Measurements from ENCODE around the gene PPP3CA. TPM values are rescaled to one million over a fixed set of nuclear protein-coding genes. Genes with fewer than 3 reads are reported as not detected.

Gene PPP3CA
- total RNA-seq, 6 experiments from 2014 or later, result 12.1 to 14.5 (median 13.1) TPM

DNA sequence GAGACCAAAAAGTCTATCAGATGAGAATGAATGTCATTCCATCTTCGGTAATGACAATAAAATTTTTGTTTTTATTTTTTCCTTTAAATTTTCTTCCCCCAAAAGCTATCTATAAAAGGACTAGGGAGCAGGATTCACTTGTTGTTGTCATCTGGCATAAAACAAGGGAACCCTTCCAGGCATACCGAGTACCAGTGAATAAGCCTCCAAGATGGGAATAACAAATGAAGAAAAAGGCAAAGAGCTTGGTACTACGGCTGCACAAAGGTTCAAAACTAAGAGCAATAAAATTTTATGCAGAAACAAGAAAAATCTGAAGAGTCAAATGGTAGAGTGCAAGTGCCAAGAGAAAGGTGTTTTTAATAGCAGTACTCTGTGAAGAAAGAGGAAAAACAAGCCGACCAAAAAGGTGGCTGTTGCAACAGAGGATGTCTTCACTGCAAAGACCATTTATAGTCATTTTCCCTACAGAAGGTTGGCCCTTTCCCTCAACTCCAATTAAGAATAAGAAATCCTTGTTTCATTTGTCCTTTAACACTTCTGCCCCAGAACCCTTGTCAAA, 25.8 kb downstream of the PPP3CA start:
- Histone ChIP-seq H3K36me3 (no peaks in the 10 kb centered on the region), H3K4me3 (no peak overlapping the region), H3K27ac (no peak overlapping the region), H3K9me3 (no peaks in the 10 kb centered on the region), H3K4me1 (peaks cover 0 to 9% (median 3%) of the 10 kb centered on the region in 4 donors), H3K27me3 (no peaks in the 10 kb centered on the region)
- peak in 1 of 4 donors; percentile 32 for ATAC-seq
- no peak for DNase-seq
- TF ChIP-seq, protein P1, sequence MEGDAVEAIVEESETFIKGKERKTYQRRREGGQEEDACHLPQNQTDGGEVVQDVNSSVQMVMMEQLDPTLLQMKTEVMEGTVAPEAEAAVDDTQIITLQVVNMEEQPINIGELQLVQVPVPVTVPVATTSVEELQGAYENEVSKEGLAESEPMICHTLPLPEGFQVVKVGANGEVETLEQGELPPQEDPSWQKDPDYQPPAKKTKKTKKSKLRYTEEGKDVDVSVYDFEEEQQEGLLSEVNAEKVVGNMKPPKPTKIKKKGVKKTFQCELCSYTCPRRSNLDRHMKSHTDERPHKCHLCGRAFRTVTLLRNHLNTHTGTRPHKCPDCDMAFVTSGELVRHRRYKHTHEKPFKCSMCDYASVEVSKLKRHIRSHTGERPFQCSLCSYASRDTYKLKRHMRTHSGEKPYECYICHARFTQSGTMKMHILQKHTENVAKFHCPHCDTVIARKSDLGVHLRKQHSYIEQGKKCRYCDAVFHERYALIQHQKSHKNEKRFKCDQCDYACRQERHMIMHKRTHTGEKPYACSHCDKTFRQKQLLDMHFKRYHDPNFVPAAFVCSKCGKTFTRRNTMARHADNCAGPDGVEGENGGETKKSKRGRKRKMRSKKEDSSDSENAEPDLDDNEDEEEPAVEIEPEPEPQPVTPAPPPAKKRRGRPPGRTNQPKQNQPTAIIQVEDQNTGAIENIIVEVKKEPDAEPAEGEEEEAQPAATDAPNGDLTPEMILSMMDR (IDR thresholded peaks at IDR 0.05), result no peak
- TF ChIP-seq POLR2A (IDR thresholded peaks at IDR 0.05), result no peak
- WGBS (ENCODE audit: insufficient coverage, low coverage, low lambda C conversion rate, missing lambda C conversion rate), result 70% methylated on average over 4 of the region's 4 CpGs
- intact Hi-C loops (cut with DNase I), result no loop called here

DNA sequence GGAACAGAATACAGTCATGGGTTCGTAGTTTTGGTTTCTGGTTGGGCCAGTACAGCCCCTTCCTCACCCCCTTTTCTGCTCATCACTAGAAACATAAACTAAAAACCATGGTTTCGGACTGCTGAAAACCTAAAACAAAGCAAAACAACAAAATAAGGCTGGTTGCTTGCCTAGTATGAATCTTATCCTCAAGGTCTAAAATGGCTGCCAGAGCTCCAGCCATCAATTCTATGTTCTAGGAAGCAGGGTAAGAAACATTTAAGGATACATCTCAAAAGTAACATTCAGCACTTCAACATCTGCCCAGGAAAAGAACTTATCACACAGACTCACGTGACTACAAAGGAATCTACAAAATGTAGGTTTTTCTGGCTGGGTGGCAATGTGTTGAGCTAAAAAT, 31.5 kb downstream of the PPP3CA start:
- TF ChIP-seq, protein P1 (IDR thresholded peaks at IDR 0.05), result no peak
- TF ChIP-seq POLR2A (IDR thresholded peaks at IDR 0.05), result no peak
- Histone ChIP-seq H3K4me3 (no peak overlapping the region), H3K27ac (no peak overlapping the region), H3K36me3 (no peaks in the 10 kb centered on the region), H3K9me3 (no peaks in the 10 kb centered on the region), H3K4me1 (peaks cover 0 to 4% (median 2%) of the 10 kb centered on the region in 4 donors), H3K27me3 (no peaks in the 10 kb centered on the region)
- WGBS (ENCODE audit: insufficient coverage, low coverage, low lambda C conversion rate, missing lambda C conversion rate), result 77% methylated on average over 1 of the region's 3 CpGs
- no peak for DNase-seq
- ATAC-seq, result no peak
- intact Hi-C loops (cut with DNase I), result no loop called here

DNA sequence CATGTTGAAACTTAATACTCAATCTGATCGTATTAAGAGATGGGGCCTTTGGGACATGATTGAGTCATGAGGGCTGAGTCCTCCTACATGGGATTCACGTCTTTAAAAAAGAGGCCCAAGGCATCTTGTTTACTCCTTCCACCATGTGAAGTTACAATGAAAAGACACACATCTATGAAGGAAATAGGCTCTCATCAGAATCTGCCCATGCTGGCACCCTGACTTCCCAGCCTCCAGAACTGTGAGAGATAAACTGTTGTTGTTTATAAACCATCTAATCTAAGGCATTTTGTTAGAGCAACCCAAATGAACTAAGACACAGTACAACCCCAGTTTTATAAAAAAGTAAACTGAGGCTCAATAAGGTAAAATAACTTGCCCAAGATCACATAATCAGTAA, 32.3 kb downstream of the PPP3CA start:
- DNase-seq (no peak), ATAC-seq (no peak)
- no peak for TF ChIP-seq POLR2A (IDR thresholded peaks at IDR 0.05)
- TF ChIP-seq, protein P1 (IDR thresholded peaks at IDR 0.05), result no peak
- Histone ChIP-seq H3K9me3 (no peaks in the 10 kb centered on the region), H3K27ac (no peak overlapping the region), H3K27me3 (no peaks in the 10 kb centered on the region), H3K4me1 (no peaks in the 10 kb centered on the region), H3K36me3 (no peaks in the 10 kb centered on the region), H3K4me3 (no peak overlapping the region)
- WGBS (ENCODE audit: insufficient coverage, low coverage, low lambda C conversion rate, missing lambda C conversion rate), result 84% methylated on average over 2 of the region's 2 CpGs
- intact Hi-C loops (cut with DNase I), result no loop called here

DNA sequence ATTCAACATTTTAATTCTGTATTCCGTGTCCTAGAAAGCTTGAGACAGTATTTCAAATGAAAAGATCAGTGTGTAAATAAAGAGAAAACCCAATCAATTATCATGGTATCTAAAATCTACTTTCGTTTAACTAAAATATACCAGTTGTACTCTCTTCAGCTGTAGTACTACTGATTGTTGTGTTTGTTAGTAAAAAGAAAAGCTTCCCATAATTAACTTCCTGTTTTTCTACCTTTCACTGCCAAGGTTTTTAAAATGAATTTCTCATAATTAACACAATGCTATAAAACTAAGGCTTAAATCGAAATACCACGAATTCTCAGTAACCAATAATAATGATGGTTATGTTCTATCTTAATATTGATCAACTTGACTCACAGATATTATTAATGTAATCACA, 37.4 kb downstream of the PPP3CA start:
- intact Hi-C loops (cut with DNase I), result no loop called here
- Histone ChIP-seq H3K27ac (no peak overlapping the region), H3K27me3 (no peaks in the 10 kb centered on the region), H3K36me3 (no peaks in the 10 kb centered on the region), H3K9me3 (no peaks in the 10 kb centered on the region), H3K4me3 (no peak overlapping the region), H3K4me1 (no peaks in the 10 kb centered on the region)
- whole genome bisulfite sequencing (ENCODE audit: insufficient coverage, low coverage, low lambda C conversion rate, missing lambda C conversion rate), result 83% methylated on average over 4 of the region's 4 CpGs
- no peak for DNase-seq
- TF ChIP-seq, protein P1 (IDR thresholded peaks at IDR 0.05), result no peak
- TF ChIP-seq POLR2A (IDR thresholded peaks at IDR 0.05), result no peak
- ATAC-seq, result no peak

DNA sequence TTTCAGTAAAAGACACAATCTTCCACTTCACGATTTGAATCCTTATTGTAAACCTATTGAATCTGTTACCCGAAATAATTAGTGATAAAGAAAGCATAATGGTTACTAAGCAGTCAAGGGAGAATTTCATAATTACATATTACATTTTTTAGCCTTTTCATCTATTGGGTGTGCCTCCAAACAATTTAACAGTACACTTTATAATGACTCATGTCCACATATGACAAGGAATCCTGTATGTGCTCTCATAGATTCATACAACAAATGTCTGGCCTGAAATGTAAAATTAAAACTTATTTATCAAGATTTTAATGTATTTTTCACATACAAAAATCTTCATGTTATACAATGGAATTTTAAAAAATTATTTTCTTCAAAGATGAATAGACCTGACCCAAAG, 39.4 kb downstream of the PPP3CA start:
- ATAC-seq (no peak), DNase-seq (no peak)
- no peaks in the 10 kb centered on the region for H3K27me3 ChIP-seq
- 93% methylated on average over 2 of the region's 2 CpGs for WGBS (ENCODE audit: insufficient coverage, low coverage, low lambda C conversion rate, missing lambda C conversion rate)
- H3K36me3 ChIP-seq, result no peaks in the 10 kb centered on the region
- intact Hi-C loops (cut with DNase I), result no loop called here
- H3K9me3 ChIP-seq, result no peaks in the 10 kb centered on the region
- no peak overlapping the region for H3K4me3 ChIP-seq
- no peak overlapping the region for H3K27ac ChIP-seq
- no peaks in the 10 kb centered on the region for H3K4me1 ChIP-seq
- TF ChIP-seq POLR2A (IDR thresholded peaks at IDR 0.05), result no peak
- TF ChIP-seq, protein P1 (IDR thresholded peaks at IDR 0.05), result no peak

All from right lobe of liver (tissue), 6 donors.